ENCODE measurements around the gene PIGW. TPM values are rescaled to one million over a fixed set of nuclear protein-coding genes. Genes with fewer than 3 reads are reported as not detected.

Gene PIGW
- total and polyA plus RNA-seq, 9 of the 15 experiments (the other 6 are each of a cell fraction or from before 2014, with no cell fraction given): 9.5 to 33.9 (median 21.2) TPM

DNA sequence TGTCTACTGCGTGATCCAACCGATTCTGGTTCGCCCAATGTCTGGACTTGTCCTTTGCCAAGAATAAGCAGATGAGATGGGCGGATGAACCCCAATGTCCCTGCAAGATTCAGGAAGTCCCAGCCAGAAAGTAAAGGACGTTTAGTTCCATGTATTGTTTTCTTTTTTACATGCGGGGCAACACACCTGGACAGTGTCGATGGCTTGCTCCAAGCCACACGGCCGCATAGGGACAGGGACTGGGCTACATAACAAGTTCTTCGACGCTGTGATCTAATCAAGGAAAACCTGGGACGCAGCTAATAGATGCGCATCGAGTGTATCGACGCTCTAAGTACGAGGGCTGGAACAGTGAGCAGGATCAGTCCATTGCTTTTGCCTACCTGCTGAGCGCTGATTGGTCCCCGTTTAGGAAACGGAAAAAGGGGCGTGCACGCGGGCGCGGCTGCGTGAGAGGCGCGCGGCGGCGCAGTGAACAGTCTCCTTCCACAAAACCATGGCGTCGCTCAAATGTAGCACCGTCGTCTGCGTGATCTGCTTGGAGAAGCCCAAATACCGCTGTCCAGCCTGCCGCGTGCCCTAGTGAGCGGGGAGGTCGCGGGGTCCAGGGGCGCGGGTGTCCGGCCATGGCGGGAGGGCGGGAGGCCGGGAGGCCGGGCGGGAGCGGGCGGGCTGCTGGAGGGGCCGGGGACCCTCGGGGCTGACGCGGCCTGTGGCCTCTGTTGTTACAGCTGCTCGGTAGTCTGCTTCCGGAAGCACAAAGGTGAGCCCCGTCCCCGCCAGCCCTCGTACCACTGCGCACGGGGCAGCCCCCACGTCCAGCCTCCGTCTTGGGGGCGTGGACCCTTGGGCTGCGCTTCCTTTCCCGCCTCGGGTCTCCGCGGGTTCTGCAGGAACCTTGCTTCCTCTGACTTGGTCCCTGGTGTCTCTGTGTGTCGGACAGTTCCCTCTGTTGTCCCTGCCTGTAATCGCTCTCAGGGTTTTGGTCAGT is 48.3 kb upstream of the PIGW start, which contains the start of gene ZNHIT3 (continued):
- TF ChIP-seq, protein P1, sequence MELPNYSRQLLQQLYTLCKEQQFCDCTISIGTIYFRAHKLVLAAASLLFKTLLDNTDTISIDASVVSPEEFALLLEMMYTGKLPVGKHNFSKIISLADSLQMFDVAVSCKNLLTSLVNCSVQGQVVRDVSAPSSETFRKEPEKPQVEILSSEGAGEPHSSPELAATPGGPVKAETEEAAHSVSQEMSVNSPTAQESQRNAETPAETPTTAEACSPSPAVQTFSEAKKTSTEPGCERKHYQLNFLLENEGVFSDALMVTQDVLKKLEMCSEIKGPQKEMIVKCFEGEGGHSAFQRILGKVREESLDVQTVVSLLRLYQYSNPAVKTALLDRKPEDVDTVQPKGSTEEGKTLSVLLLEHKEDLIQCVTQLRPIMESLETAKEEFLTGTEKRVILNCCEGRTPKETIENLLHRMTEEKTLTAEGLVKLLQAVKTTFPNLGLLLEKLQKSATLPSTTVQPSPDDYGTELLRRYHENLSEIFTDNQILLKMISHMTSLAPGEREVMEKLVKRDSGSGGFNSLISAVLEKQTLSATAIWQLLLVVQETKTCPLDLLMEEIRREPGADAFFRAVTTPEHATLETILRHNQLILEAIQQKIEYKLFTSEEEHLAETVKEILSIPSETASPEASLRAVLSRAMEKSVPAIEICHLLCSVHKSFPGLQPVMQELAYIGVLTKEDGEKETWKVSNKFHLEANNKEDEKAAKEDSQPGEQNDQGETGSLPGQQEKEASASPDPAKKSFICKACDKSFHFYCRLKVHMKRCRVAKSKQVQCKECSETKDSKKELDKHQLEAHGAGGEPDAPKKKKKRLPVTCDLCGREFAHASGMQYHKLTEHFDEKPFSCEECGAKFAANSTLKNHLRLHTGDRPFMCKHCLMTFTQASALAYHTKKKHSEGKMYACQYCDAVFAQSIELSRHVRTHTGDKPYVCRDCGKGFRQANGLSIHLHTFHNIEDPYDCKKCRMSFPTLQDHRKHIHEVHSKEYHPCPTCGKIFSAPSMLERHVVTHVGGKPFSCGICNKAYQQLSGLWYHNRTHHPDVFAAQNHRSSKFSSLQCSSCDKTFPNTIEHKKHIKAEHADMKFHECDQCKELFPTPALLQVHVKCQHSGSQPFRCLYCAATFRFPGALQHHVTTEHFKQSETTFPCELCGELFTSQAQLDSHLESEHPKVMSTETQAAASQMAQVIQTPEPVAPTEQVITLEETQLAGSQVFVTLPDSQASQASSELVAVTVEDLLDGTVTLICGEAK (IDR thresholded peaks at IDR 0.05): peak; percentile 23; the same call in 1 of the 2 replicates
- TF ChIP-seq, protein P1 (CRISPR knock-in tag; IDR thresholded peaks at IDR 0.05): no peak
- no peak for TF ChIP-seq GABPB2 (CRISPR knock-in tag; conservative IDR thresholded peaks at IDR 0.05)
- no peak for TF ChIP-seq ID3 (CRISPR knock-in tag; IDR thresholded peaks at IDR 0.05)
- no peak for TF ChIP-seq ID3 (tag; IDR thresholded peaks at IDR 0.05)
- TF ChIP-seq MEIS2 (IDR thresholded peaks at IDR 0.05; ENCODE audit: partially characterized antibody): peak; percentile 42
- TF ChIP-seq FOXM1 (IDR thresholded peaks at IDR 0.05; ENCODE audit: low read depth): peak; percentile 59; the same call in 1 of the 2 replicates
- TF ChIP-seq FOXM1 (CRISPR knock-in tag; IDR thresholded peaks at IDR 0.05; ENCODE audit: low read depth): no peak
- no peak; the same call in 1 of the 2 replicates for TF ChIP-seq ZEB2 (IDR thresholded peaks at IDR 0.05)
- TF ChIP-seq MEF2D (tag; conservative IDR thresholded peaks at IDR 0.05; ENCODE audit: low read depth): no peak
- no peak for TF ChIP-seq PYGO2 (tag; IDR thresholded peaks at IDR 0.05)
- TF ChIP-seq JUN (IDR thresholded peaks at IDR 0.05; ENCODE audit: borderline replicate concordance, low read depth, low read length): peak; percentile 54; the same call in 1 of the 2 replicates
- TF ChIP-seq JUN (CRISPR knock-in tag; IDR thresholded peaks at IDR 0.05; ENCODE audit: borderline replicate concordance): no peak
- TF ChIP-seq ATF6 (CRISPR knock-in tag; IDR thresholded peaks at IDR 0.05): no peak
- TF ChIP-seq SAP30 (IDR thresholded peaks at IDR 0.05; ENCODE audit: borderline replicate concordance, insufficient read depth, low read depth, low read length, poor library complexity, severe bottlenecking): no peak
- peak; percentile 91 for TF ChIP-seq SP1 (CRISPR knock-in tag; IDR thresholded peaks at IDR 0.05)
